ENCODE measurements around the gene SLC44A2. TPM values are rescaled to one million over a fixed set of nuclear protein-coding genes. Genes with fewer than 3 reads are reported as not detected.

The SLC44A2 gene
- total and polyA plus RNA-seq, 2 of the 8 experiments (the other 6 are each of a cell fraction or from before 2014, with no cell fraction given), result 105 to 120 TPM

GRCh38 chr19:10643968-10644259 lies 18.6 kb downstream of the SLC44A2 start (continued):
- TF ChIP-seq CHD7 (IDR thresholded peaks at IDR 0.05; ENCODE audit: insufficient replicate concordance, low read length) (no peak), CTBP2 (IDR thresholded peaks at IDR 0.05; ENCODE audit: borderline replicate concordance, insufficient read depth, insufficient read length, low read length) (no peak), HDAC2 (IDR thresholded peaks at IDR 0.05; ENCODE audit: borderline replicate concordance in 1 of 2, low read depth in 2 of 2, low read length in 2 of 2) (no peak), CHD2 (IDR thresholded peaks at IDR 0.05; ENCODE audit: low read length) (no peak), NANOG (IDR thresholded peaks at IDR 0.05; ENCODE audit: insufficient read depth, low read depth, low read length, poor library complexity, severe bottlenecking) (no peak), EGR1 (IDR thresholded peaks at IDR 0.05; ENCODE audit: borderline replicate concordance, low read depth, low read length) (no peak), KDM4A (IDR thresholded peaks at IDR 0.05; ENCODE audit: low read depth, low read length, severe bottlenecking) (no peak), CHD1 (IDR thresholded peaks at IDR 0.05; ENCODE audit: low read depth, low read length) (no peak), BCL11A (IDR thresholded peaks at IDR 0.05; ENCODE audit: low read depth in 2 of 2, low read length in 2 of 2) (no peak), SIRT6 (IDR thresholded peaks at IDR 0.05; ENCODE audit: low read length) (no peak), USF2 (IDR thresholded peaks at IDR 0.05; ENCODE audit: low read length) (no peak)

All from H1 (cell line).